ENCODE results near the gene ALPL.

- TF ChIP-seq EZH2 (IDR thresholded peaks at IDR 0.05; ENCODE audit: borderline replicate concordance, low read depth, low read length, poor library complexity, severe bottlenecking) = no peak
- TF ChIP-seq CTCF (conservative IDR thresholded peaks at IDR 0.05; ENCODE audit: low read depth, low read length) = no peak
These were observed 17.2 kb downstream of the ALPL start for GRCh38 chr1:21526441-21526840.
